Lower lobe of right lung (tissue), 2 donors: ENCODE measurements around the gene NGEF. TPM values are rescaled to one million over a fixed set of nuclear protein-coding genes. Genes with fewer than 3 reads are reported as not detected.

Experiments used
- ATAC-seq, 2 donors: fragments of 200-7000 bp; cut with Tn5 transposase; one replicate each; pipeline ENCODE4 v1.9.1; 2020 to 2022; ENCODE audit warnings: mild to moderate bottlenecking in 2 of 2, moderate library complexity in 2 of 2
- DNase-seq: peaks from one replicate; pipeline ENCODE4 v3.0.0-alpha.2; 2020
- H3K27ac ChIP-seq: fragments of 200-600 bp; one replicate; pipeline ENCODE4 v1.8.0; 2022
- H3K27me3 ChIP-seq: fragments of 200-600 bp; one replicate; pipeline ENCODE4 v1.8.0; 2022; ENCODE audit warnings: low read depth
- H3K36me3 ChIP-seq: fragments of 200-600 bp; one replicate; pipeline ENCODE4 v1.8.0; 2022; ENCODE audit warnings: mild to moderate bottlenecking
- H3K4me1 ChIP-seq: fragments of 200-600 bp; one replicate; pipeline ENCODE4 v1.8.0; 2022
- H3K4me3 ChIP-seq: fragments of 200-600 bp; one replicate; pipeline ENCODE4 v1.8.0; 2022; ENCODE audit warnings: mild to moderate bottlenecking
- H3K9me3 ChIP-seq: fragments of 200-600 bp; one replicate; pipeline ENCODE4 v1.8.0; 2022
- CTCF ChIP-seq: fragments of 200-600 bp; IDR thresholded peaks from one replicate; pipeline ENCODE4 v1.8.0; 2022; ENCODE audit warnings: antibody characterized with exemption, mild to moderate bottlenecking
- intact Hi-C: fragments of 100-400 bp; cut with DNase I; formaldehyde crosslinking; loops from one replicate; pipeline ENCODE4 v1.11.0; 2022
- total RNA-seq: library from RNA; stranded (reverse); fragmentation: NEBNext Ultra II Directional; extraction: Animal tissue kit (Norgen Biotek cat#: 25700); gene quantifications from one replicate; pipeline ENCODE4 v1.2.1, GENCODE V29; 2021
- donor health status: DM: no; HTN: yes; CAD: no; lungs with severe emphysema.

The NGEF gene
- total RNA-seq, 1 donor from 2014 or later, result 1.7 TPM

GRCh38 chr2:232873292-232873908 lies 139.7 kb downstream of the NGEF start:
- no peak for TF ChIP-seq CTCF
- no peak for DNase-seq
- Histone ChIP-seq H3K27ac (no peak overlapping the region), H3K4me1 (peaks cover 7% of the 10 kb centered on the region), H3K9me3 (no peaks in the 10 kb centered on the region), H3K36me3 (no peaks in the 10 kb centered on the region), H3K4me3 (no peak overlapping the region), H3K27me3 (peaks cover 27% of the 10 kb centered on the region)
- intact Hi-C loops, result no loop called here
- ATAC-seq, result no peak

GRCh38 chr2:232872826-232873225 lies 140.2 kb downstream of the NGEF start:
- peaks cover 7% of the 10 kb centered on the region for H3K4me1 ChIP-seq
- peaks cover 27% of the 10 kb centered on the region for H3K27me3 ChIP-seq
- H3K9me3 ChIP-seq, result no peaks in the 10 kb centered on the region
- intact Hi-C loops, result no loop called here
- ATAC-seq, result no peak
- H3K27ac ChIP-seq, result no peak overlapping the region
- no peak for TF ChIP-seq CTCF
- no peaks in the 10 kb centered on the region for H3K36me3 ChIP-seq
- no peak for DNase-seq
- H3K4me3 ChIP-seq, result no peak overlapping the region

DNA sequence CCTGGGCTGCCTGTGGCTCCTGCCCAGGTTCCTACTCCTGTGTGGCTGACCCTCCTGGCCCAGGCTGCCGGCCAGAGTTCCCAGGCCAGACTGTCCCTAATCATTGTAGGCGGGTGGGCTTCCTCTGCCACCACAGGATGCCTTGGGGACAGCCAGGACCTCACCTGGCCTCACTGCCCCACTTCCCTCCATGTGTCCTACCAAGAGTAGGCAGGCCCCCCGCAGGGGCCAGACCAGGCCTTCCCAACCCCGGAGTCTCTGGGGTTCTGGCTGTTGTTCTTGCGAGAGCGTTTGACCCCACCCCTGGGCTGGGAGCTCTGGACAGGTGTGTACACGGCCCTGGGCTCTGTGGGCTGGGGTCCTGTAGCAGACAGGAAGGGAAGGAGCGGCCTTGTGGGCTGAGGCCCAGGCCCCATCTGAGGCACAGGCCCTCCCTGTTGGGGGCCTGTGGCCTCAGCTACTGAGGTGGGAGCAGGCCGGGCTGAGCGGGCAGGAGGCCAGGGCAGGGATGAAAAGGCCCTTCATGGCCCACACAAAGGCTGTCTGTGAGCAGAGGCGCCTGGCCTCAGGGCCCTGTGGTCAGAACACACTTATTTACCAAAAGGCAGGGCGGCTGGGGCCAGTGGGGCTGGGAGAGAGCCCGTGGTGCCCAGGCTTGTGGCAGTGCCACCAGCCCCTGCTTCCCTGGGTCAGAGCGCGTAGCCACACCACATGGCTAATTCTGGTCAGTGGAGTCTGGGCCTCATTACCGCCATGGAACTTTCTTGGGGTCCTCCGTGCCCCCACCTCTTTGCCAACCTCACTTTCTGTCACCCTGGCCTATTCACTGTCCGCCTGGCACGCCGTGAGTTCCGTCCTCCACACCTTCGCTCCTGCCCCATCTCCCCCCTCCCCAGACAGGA lies 141.0 kb downstream of the NGEF start:
- no peaks in the 10 kb centered on the region for H3K9me3 ChIP-seq
- intact Hi-C loops, result no loop called here
- peaks cover 23% of the 10 kb centered on the region for H3K27me3 ChIP-seq
- H3K36me3 ChIP-seq, result no peaks in the 10 kb centered on the region
- peaks cover 7% of the 10 kb centered on the region for H3K4me1 ChIP-seq
- no peak overlapping the region for H3K4me3 ChIP-seq
- TF ChIP-seq CTCF, result no peak
- no peak overlapping the region for H3K27ac ChIP-seq
- ATAC-seq (no peak), DNase-seq (no peak)

DNA sequence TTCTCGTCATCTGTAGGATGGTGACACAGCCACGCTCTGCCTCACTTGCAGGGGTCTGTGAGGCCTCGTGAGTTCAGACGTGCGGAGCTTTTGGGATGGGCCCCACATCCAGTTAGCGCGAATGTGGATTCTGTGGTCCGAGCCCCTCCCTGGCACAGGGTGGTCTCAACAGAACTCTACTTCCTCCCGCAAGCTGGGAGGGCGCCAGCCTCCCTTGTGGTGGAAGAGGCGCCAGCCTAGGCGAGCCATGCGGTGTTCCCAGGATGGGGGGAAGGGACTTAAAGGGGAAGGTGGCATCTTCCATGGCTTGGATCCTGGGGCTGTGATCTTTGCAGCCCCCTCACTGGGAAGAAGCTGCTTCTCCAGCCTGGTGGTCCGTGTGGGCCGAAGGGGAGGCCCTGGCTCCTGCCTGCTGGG lies 141.6 kb downstream of the NGEF start:
- H3K27ac ChIP-seq, result no peak overlapping the region
- no peaks in the 10 kb centered on the region for H3K36me3 ChIP-seq
- no peaks in the 10 kb centered on the region for H3K9me3 ChIP-seq
- no peak overlapping the region for H3K4me3 ChIP-seq
- H3K4me1 ChIP-seq, result peaks cover 3% of the 10 kb centered on the region
- peaks cover 16% of the 10 kb centered on the region for H3K27me3 ChIP-seq
- ATAC-seq (no peak), DNase-seq (no peak)
- TF ChIP-seq CTCF, result no peak
- intact Hi-C loops, result no loop called here

DNA sequence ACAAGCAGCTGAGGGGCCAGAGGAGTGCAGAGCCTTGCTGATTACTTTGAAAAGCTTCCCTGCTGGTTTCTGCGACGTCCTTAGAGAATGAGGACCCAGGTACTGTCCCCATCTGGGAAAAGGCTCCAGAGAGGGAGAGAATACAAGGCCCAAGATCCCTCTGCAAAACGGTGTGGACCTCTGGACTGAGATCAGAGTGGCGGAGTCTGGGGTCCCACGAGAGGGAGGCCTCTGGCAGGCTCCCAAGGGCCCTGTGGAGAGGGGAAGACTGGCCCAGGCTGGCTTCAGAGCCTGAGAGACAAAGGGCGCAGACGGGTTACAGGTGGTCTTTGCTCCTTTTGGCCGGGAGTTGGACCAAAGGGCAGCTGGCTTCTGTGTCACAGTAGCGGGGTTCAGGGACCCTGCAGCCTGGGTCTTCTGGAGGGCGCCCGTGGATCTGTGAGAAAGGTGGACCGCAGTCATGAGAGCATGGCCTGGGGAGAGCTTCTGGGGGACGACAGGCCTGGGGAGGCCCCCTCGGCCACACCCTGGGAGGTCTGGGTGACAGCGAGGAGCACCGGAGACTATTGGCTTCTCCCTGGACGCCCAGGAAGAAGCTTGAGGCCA lies 142.2 kb downstream of the NGEF start:
- Histone ChIP-seq H3K9me3 (no peaks in the 10 kb centered on the region), H3K4me1 (peaks cover 3% of the 10 kb centered on the region), H3K36me3 (no peaks in the 10 kb centered on the region), H3K27me3 (peaks cover 11% of the 10 kb centered on the region), H3K4me3 (no peak overlapping the region), H3K27ac (no peak overlapping the region)
- no peak for TF ChIP-seq CTCF
- ATAC-seq (no peak), DNase-seq (no peak)
- intact Hi-C loops, result no loop called here
